Trophoblast cell (in vitro differentiated cells and primary cell): Measurements from ENCODE around the gene EML1.

Experiments used
- DNase-seq, 2 donors: peaks; one replicate each; pipeline ENCODE4 v3.0.0-alpha.2; 2016
- H2AFZ ChIP-seq: 2 replicates; pipeline ENCODE4 v1.6.1; 2013; ENCODE audit warnings: low read length, moderate library complexity, mild to moderate bottlenecking; ENCODE audit not compliant: insufficient read depth, poor library complexity
- H2AK5ac ChIP-seq: 2 replicates; pipeline ENCODE4 v1.6.1; 2013; ENCODE audit warnings: mild to moderate bottlenecking, low read length
- H2BK120ac ChIP-seq: 2 replicates; pipeline ENCODE4 v1.6.1; 2013; ENCODE audit warnings: low read length, mild to moderate bottlenecking, moderate library complexity; ENCODE audit not compliant: insufficient read depth, poor library complexity
- H2BK12ac ChIP-seq: 2 replicates; pipeline ENCODE4 v1.6.1; 2013; ENCODE audit warnings: mild to moderate bottlenecking, low read length, moderate library complexity
- H2BK5ac ChIP-seq: 2 replicates; pipeline ENCODE4 v1.6.1; 2013; ENCODE audit warnings: low read length, low read depth, moderate library complexity, mild to moderate bottlenecking; ENCODE audit not compliant: poor library complexity
- H3K14ac ChIP-seq: 2 replicates; pipeline ENCODE4 v1.6.1; 2013; ENCODE audit warnings: mild to moderate bottlenecking, low read length
- H3K18ac ChIP-seq: 2 replicates; pipeline ENCODE4 v1.6.1; 2013; ENCODE audit warnings: mild to moderate bottlenecking, low read length
- H3K23ac ChIP-seq: 2 replicates; pipeline ENCODE4 v1.6.1; 2013; ENCODE audit warnings: low read length
- H3K27ac ChIP-seq: 2 replicates; pipeline ENCODE4 v1.5.1; 2013; ENCODE audit warnings: low read depth, mild to moderate bottlenecking, inconsistent platforms, low read length, moderate library complexity
- H3K27me3 ChIP-seq: 2 replicates; pipeline ENCODE4 v1.6.1; 2013; ENCODE audit warnings: inconsistent platforms, mild to moderate bottlenecking, low read length, moderate library complexity; ENCODE audit not compliant: insufficient read depth
- H3K36me3 ChIP-seq, 2 experiments: 1 replicate in 1 of 2; 2 replicates in 1 of 2; pipeline ENCODE4 v1.6.1; 2013; ENCODE audit warnings: low read length in 2 of 2, mild to moderate bottlenecking in 2 of 2, moderate library complexity in 1 of 2; ENCODE audit not compliant: insufficient read depth in 2 of 2, control insufficient read depth in 1 of 2
- H3K4ac ChIP-seq: 2 replicates; pipeline ENCODE4 v1.6.1; 2013; ENCODE audit warnings: low read depth, mild to moderate bottlenecking, low read length, moderate library complexity
- H3K4me1 ChIP-seq, 2 experiments: 1 replicate in 1 of 2; 2 replicates in 1 of 2; pipeline ENCODE4 v1.6.1; 2013; ENCODE audit warnings: low read length in 2 of 2, mild to moderate bottlenecking in 2 of 2, moderate library complexity in 1 of 2; ENCODE audit not compliant: insufficient read depth in 2 of 2, control insufficient read depth in 1 of 2
- H3K4me2 ChIP-seq: 2 replicates; pipeline ENCODE4 v1.6.1; 2013; ENCODE audit warnings: inconsistent platforms, mild to moderate bottlenecking, low read length, moderate library complexity
- H3K4me3 ChIP-seq: 2 replicates; pipeline ENCODE4 v1.5.1; 2013; ENCODE audit warnings: mild to moderate bottlenecking, low read depth, low read length, inconsistent platforms
- H3K79me1 ChIP-seq: one replicate; pipeline ENCODE4 v1.6.1; 2013; ENCODE audit warnings: low read length
- H3K79me2 ChIP-seq: 2 replicates; pipeline ENCODE4 v1.6.1; 2013; ENCODE audit warnings: low read length, mild to moderate bottlenecking; ENCODE audit not compliant: control insufficient read depth, insufficient read depth, poor library complexity
- H3K9ac ChIP-seq: 2 replicates; pipeline ENCODE4 v1.6.1; 2013; ENCODE audit warnings: mild to moderate bottlenecking, low read length
- H3K9me3 ChIP-seq: 2 replicates; pipeline ENCODE4 v1.6.1; 2013; ENCODE audit warnings: low read depth, mild to moderate bottlenecking, control low read depth, inconsistent platforms, low read length; ENCODE audit not compliant: insufficient read depth
- H4K12ac ChIP-seq: 2 replicates; pipeline ENCODE4 v1.6.1; 2013; ENCODE audit warnings: low read depth, mild to moderate bottlenecking, low read length, moderate library complexity
- H4K8ac ChIP-seq: 2 replicates; pipeline ENCODE4 v1.6.1; 2013; ENCODE audit warnings: low read depth, mild to moderate bottlenecking, low read length, moderate library complexity
- H4K91ac ChIP-seq: one replicate; pipeline ENCODE4 v1.6.1; 2013; ENCODE audit warnings: low read depth, mild to moderate bottlenecking, low read length, moderate library complexity
- WGBS: extraction: QIAGEN DNeasy Blood & Tissue Kit; methylation state at CpG from one replicate; pipeline ENCODE4 v1.1.7; 2013; ENCODE audit warnings: missing lambda C conversion rate; ENCODE audit not compliant: insufficient read length, insufficient coverage; ENCODE audit errors: extremely low coverage; 5-methylcytosine and 5-hydroxymethylcytosine counted together

Gene EML1

DNA sequence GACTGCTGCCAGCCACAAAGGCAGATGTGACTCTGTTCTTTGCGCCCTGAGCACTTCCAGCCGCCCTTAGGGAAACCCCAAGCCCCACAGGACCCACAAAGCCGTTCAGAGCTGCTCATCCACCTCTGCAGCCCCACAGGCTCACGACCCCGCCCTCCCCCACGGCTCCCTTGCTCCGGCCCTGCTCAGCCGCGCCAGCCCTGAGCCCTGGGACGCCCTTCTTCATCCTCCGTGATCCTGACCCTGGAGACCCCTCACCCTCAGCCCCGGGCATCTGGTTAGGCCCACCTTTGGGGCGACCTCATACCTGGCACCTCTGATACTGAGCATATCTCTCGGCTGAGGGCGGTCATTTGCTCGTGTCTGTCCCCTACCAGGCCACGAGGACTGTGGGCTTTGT, 146.2 kb downstream of the EML1 start:
- peaks cover 3 to 7% of the 10 kb centered on the region in 2 experiments for H3K4me1 ChIP-seq
- H4K12ac ChIP-seq, result no peak overlapping the region
- no peak overlapping the region for H2BK12ac ChIP-seq
- H2BK5ac ChIP-seq, result no peak overlapping the region
- no peak overlapping the region for H3K27ac ChIP-seq
- H3K27me3 ChIP-seq, result no peaks in the 10 kb centered on the region
- peaks cover 4 to 5% of the 10 kb centered on the region in 2 experiments for H3K36me3 ChIP-seq
- H3K4me3 ChIP-seq, result no peak overlapping the region
- H3K9ac ChIP-seq, result no peak overlapping the region
- WGBS, result no CpG with 5 or more reads among the region's 17 CpGs
- H2AFZ ChIP-seq, result no peak overlapping the region
- H2AK5ac ChIP-seq, result no peak overlapping the region
- H3K9me3 ChIP-seq, result no peaks in the 10 kb centered on the region
- no peak overlapping the region for H3K18ac ChIP-seq
- no peak overlapping the region for H3K23ac ChIP-seq
- no peak overlapping the region for H3K14ac ChIP-seq
- H4K91ac ChIP-seq, result no peak overlapping the region
- no peaks in the 10 kb centered on the region for H3K79me2 ChIP-seq
- no peak for DNase-seq
- H3K4ac ChIP-seq, result no peak overlapping the region
- no peak overlapping the region for H4K8ac ChIP-seq
- H3K79me1 ChIP-seq, result no peaks in the 10 kb centered on the region
- no peak overlapping the region for H3K4me2 ChIP-seq
- no peak overlapping the region for H2BK120ac ChIP-seq

GRCh38 chr14:99940064-99940463, 146.9 kb downstream of the EML1 start:
- H2BK12ac ChIP-seq, result no peak overlapping the region
- H4K12ac ChIP-seq, result no peak overlapping the region
- no peaks in the 10 kb centered on the region for H3K79me1 ChIP-seq
- H3K18ac ChIP-seq, result no peak overlapping the region
- H2BK5ac ChIP-seq, result no peak overlapping the region
- H3K27me3 ChIP-seq, result no peaks in the 10 kb centered on the region
- H3K4me1 ChIP-seq, result peaks cover 3 to 7% of the 10 kb centered on the region in 2 experiments
- H4K91ac ChIP-seq, result no peak overlapping the region
- H3K79me2 ChIP-seq, result no peaks in the 10 kb centered on the region
- H3K27ac ChIP-seq, result no peak overlapping the region
- H3K36me3 ChIP-seq, result peaks cover 4 to 5% of the 10 kb centered on the region in 2 experiments
- H3K4me3 ChIP-seq, result no peak overlapping the region
- no peak overlapping the region for H3K14ac ChIP-seq
- H4K8ac ChIP-seq, result no peak overlapping the region
- no peak overlapping the region for H3K9ac ChIP-seq
- H2AFZ ChIP-seq, result no peak overlapping the region
- no CpG with 5 or more reads among the region's 15 CpGs for WGBS
- no peak overlapping the region for H3K4ac ChIP-seq
- DNase-seq, result no peak
- no peak overlapping the region for H2AK5ac ChIP-seq
- H3K4me2 ChIP-seq, result no peak overlapping the region
- H2BK120ac ChIP-seq, result no peak overlapping the region
- no peaks in the 10 kb centered on the region for H3K9me3 ChIP-seq
- H3K23ac ChIP-seq, result no peak overlapping the region

- no peak overlapping the region for H3K9ac ChIP-seq
- no peaks in the 10 kb centered on the region for H3K79me1 ChIP-seq
- H3K27ac ChIP-seq, result no peak overlapping the region
- no peak overlapping the region for H2BK5ac ChIP-seq
- no peak overlapping the region for H3K23ac ChIP-seq
- no peak overlapping the region for H3K4me3 ChIP-seq
- H3K9me3 ChIP-seq, result no peaks in the 10 kb centered on the region
- H2AFZ ChIP-seq, result no peak overlapping the region
- H3K36me3 ChIP-seq, result peaks cover 4 to 5% of the 10 kb centered on the region in 2 experiments
- H2BK12ac ChIP-seq, result no peak overlapping the region
- H2AK5ac ChIP-seq, result no peak overlapping the region
- no peak overlapping the region for H2BK120ac ChIP-seq
- no peak overlapping the region for H4K12ac ChIP-seq
- H4K91ac ChIP-seq, result no peak overlapping the region
- peaks cover 3 to 6% of the 10 kb centered on the region in 2 experiments for H3K4me1 ChIP-seq
- no peak for DNase-seq
- no peaks in the 10 kb centered on the region for H3K27me3 ChIP-seq
- H3K18ac ChIP-seq, result no peak overlapping the region
- H3K4me2 ChIP-seq, result no peak overlapping the region
- WGBS, result no CpG with 5 or more reads among the region's 1 CpG
- H3K14ac ChIP-seq, result no peak overlapping the region
- H3K79me2 ChIP-seq, result no peaks in the 10 kb centered on the region
- H4K8ac ChIP-seq, result no peak overlapping the region
- H3K4ac ChIP-seq, result no peak overlapping the region
These were observed 148.0 kb downstream of the EML1 start for GRCh38 chr14:99941211-99941610.

DNA sequence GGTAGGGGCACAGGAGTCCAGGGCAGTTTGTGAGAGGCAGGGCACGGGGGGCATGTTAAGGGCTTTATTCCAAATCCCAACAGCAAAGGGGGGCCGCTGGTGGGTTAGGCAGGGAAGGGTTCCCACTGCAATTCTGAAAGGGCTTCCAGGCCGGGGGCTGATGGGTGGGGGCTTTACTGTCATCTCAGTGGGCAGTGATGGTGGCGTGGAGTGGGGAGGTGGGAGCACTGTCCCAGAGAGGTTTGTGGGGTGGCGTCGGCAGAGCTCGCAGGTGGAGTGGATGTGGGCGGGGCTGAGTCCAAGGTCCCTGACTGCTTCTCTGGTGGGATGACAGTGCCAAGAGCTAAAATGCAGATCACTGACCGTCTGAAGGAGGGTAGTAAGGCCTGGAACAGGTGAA, 150.4 kb downstream of the EML1 start:
- H3K4me1 ChIP-seq, result no peaks in the 10 kb centered on the region
- no peak overlapping the region for H2AK5ac ChIP-seq
- no peak overlapping the region for H3K4me2 ChIP-seq
- no CpG with 5 or more reads among the region's 9 CpGs for WGBS
- no peak for DNase-seq
- no peak overlapping the region for H2BK12ac ChIP-seq
- no peak overlapping the region for H3K27ac ChIP-seq
- no peak overlapping the region for H3K9ac ChIP-seq
- no peaks in the 10 kb centered on the region for H3K79me2 ChIP-seq
- no peak overlapping the region for H3K4ac ChIP-seq
- H3K23ac ChIP-seq, result no peak overlapping the region
- no peak overlapping the region for H4K91ac ChIP-seq
- H2BK120ac ChIP-seq, result no peak overlapping the region
- H2BK5ac ChIP-seq, result no peak overlapping the region
- H3K79me1 ChIP-seq, result no peaks in the 10 kb centered on the region
- H3K36me3 ChIP-seq, result peaks cover 4 to 5% of the 10 kb centered on the region in 2 experiments
- H3K27me3 ChIP-seq, result no peaks in the 10 kb centered on the region
- no peak overlapping the region for H3K18ac ChIP-seq
- H3K14ac ChIP-seq, result no peak overlapping the region
- no peak overlapping the region for H4K8ac ChIP-seq
- H4K12ac ChIP-seq, result no peak overlapping the region
- H2AFZ ChIP-seq, result no peak overlapping the region
- H3K9me3 ChIP-seq, result no peaks in the 10 kb centered on the region
- no peak overlapping the region for H3K4me3 ChIP-seq
